Measurements from ENCODE around the gene SERAC1.
"Not testable (repeated sequence)": the region's sequence is repeated elsewhere in the genome, so short reads cannot be mapped to it uniquely, and the experiment has no call there.

Gene SERAC1

DNA sequence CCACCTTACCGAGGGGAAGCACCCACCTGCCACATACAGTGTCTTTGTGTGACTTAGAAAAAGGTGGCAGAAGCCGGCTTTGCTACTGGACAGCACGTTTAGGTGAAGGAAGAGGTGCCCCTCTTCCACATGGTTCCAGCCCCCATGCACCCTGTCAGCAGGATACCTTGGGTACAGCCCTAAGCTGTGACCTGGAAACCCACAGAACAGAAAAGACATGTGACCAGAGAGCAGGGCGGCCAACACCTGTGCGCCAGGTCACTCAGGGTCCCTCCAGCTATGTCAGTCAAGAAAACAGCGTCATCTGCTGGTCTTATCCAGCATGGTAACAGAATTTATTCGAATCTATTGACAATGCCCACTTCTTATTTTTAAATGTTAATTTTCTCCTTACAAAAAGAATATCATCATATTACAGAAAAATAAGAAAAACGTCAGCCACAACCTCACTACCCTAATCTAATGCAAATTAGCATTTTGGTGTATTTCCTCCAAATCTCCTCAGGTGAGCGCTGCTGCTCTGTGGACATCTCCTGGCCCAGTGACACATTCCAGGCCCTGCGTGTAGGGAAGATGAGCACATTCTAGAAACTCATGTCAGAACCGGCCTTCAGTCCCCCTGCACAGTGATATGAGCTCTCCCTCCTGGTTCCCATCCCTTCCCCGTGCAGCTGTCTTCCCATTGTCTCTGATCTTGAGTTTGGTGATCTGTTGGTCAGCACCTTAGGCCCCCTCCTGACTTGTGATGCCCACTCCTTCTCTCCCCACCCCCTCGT, 37.3 kb upstream of the SERAC1 start:
- no peak for TF ChIP-seq FOXP2 (optimal IDR thresholded peaks at IDR 0.05; ENCODE audit: control extremely low read depth, extremely low read length, insufficient read depth)
- no peak for TF ChIP-seq POLR2AphosphoS5 (IDR thresholded peaks at IDR 0.05; ENCODE audit: borderline replicate concordance, low read depth, low read length)
- no peak for TF ChIP-seq EZH2 (IDR thresholded peaks at IDR 0.05)
- H3K27ac ChIP-seq, result no peak overlapping the region
- H3K9ac ChIP-seq (ENCODE audit: insufficient read length), result no peak overlapping the region
- no peak for DNase-seq (ENCODE audit: low read depth, low spot score)
- no peaks in the 10 kb centered on the region for H3K9me3 ChIP-seq (ENCODE audit: low read depth, low read length)
- no peak overlapping the region for H3K4me3 ChIP-seq
- H3K36me3 ChIP-seq (ENCODE audit: insufficient read depth, low read length), result no peaks in the 10 kb centered on the region

- H3K4me3 ChIP-seq, result no peak overlapping the region
These were observed 30.4 kb upstream of the SERAC1 start for GRCh38 chr6:158198461-158198860.

GRCh38 chr6:158194487-158195280, 26.6 kb upstream of the SERAC1 start:
- H3K36me3 ChIP-seq (ENCODE audit: insufficient read depth, low read length), result peaks cover 24% of the 10 kb centered on the region
- TF ChIP-seq EZH2 (IDR thresholded peaks at IDR 0.05) (no peak), POLR2AphosphoS5 (IDR thresholded peaks at IDR 0.05; ENCODE audit: borderline replicate concordance, low read depth, low read length) (no peak), FOXP2 (optimal IDR thresholded peaks at IDR 0.05; ENCODE audit: control extremely low read depth, extremely low read length, insufficient read depth) (no peak)
- no peak overlapping the region for H3K9ac ChIP-seq (ENCODE audit: insufficient read length)
- H3K9me3 ChIP-seq (ENCODE audit: low read depth, low read length), result no peaks in the 10 kb centered on the region
- H3K4me3 ChIP-seq, result no peak overlapping the region
- no peak for DNase-seq (ENCODE audit: low read depth, low spot score)
- no peak overlapping the region for H3K27ac ChIP-seq

More at GRCh38 chr6:158198461-158198860, 30.4 kb upstream of the SERAC1 start:
- H3K9ac ChIP-seq (ENCODE audit: insufficient read length), result no peak overlapping the region
- H3K9me3 ChIP-seq (ENCODE audit: low read depth, low read length), result no peaks in the 10 kb centered on the region
- H3K27ac ChIP-seq, result no peak overlapping the region
- no peak for DNase-seq (ENCODE audit: low read depth, low spot score)
- TF ChIP-seq EZH2 (IDR thresholded peaks at IDR 0.05), result no peak
- no peak for TF ChIP-seq FOXP2 (optimal IDR thresholded peaks at IDR 0.05; ENCODE audit: control extremely low read depth, extremely low read length, insufficient read depth)
- TF ChIP-seq POLR2AphosphoS5 (IDR thresholded peaks at IDR 0.05; ENCODE audit: borderline replicate concordance, low read depth, low read length), result no peak
- H3K36me3 ChIP-seq (ENCODE audit: insufficient read depth, low read length), result peaks cover under 1% of the 10 kb centered on the region; the same call in 1 of the 2 replicates

DNA sequence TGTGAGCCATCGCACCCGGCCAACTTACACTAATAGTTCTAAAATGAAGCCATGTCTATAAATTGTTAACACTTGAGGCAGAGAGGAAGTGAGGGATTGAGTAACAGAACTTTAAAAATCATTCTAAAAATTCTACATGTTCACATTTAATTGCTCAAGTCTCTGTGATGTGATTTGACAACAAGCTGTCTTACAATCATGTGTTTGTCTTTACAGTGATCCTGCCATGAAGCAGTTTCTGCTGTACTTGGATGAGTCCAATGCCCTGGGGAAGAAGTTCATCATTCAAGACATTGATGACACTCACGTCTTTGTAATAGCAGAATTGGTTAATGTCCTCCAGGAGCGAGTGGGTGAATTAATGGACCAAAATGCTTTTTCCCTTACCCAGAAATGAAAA, 23.7 kb upstream of the SERAC1 start:
- no peak overlapping the region for H3K27ac ChIP-seq
- H3K9ac ChIP-seq (ENCODE audit: insufficient read length), result no peak overlapping the region
- H3K4me3 ChIP-seq, result no peak overlapping the region
- no peak for TF ChIP-seq POLR2AphosphoS5 (IDR thresholded peaks at IDR 0.05; ENCODE audit: borderline replicate concordance, low read depth, low read length)
- no peak for TF ChIP-seq EZH2 (IDR thresholded peaks at IDR 0.05)
- no peak for DNase-seq (ENCODE audit: low read depth, low spot score)
- no peaks in the 10 kb centered on the region for H3K9me3 ChIP-seq (ENCODE audit: low read depth, low read length)
- H3K36me3 ChIP-seq (ENCODE audit: insufficient read depth, low read length), result peaks cover 31% of the 10 kb centered on the region

DNA sequence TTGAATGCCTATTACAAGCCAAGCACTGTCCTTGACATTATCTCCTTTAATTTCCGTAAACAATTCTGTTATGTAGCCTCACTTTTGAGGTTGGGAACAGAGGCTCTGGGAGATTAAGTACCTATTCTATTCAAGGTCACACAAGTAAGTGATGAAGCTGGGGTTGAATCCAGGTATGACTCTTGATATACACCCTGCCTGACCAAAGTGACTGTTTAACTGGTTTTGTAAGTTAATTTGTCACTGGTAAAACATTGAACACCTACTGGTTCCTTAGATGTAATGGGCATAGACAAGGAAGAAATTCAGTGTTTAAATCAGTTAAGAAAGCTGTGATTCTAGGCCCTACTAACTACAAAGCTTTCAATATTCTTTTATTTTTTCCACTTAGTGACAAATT, 23.0 kb upstream of the SERAC1 start:
- TF ChIP-seq EZH2 (IDR thresholded peaks at IDR 0.05) (no peak), POLR2AphosphoS5 (IDR thresholded peaks at IDR 0.05; ENCODE audit: borderline replicate concordance, low read depth, low read length) (no peak), FOXP2 (optimal IDR thresholded peaks at IDR 0.05; ENCODE audit: control extremely low read depth, extremely low read length, insufficient read depth) (no peak)
- no peak overlapping the region for H3K9ac ChIP-seq (ENCODE audit: insufficient read length)
- no peak overlapping the region for H3K4me3 ChIP-seq
- no peaks in the 10 kb centered on the region for H3K9me3 ChIP-seq (ENCODE audit: low read depth, low read length)
- no peak for DNase-seq (ENCODE audit: low read depth, low spot score)
- peaks cover 33% of the 10 kb centered on the region for H3K36me3 ChIP-seq (ENCODE audit: insufficient read depth, low read length)
- no peak overlapping the region for H3K27ac ChIP-seq

DNA sequence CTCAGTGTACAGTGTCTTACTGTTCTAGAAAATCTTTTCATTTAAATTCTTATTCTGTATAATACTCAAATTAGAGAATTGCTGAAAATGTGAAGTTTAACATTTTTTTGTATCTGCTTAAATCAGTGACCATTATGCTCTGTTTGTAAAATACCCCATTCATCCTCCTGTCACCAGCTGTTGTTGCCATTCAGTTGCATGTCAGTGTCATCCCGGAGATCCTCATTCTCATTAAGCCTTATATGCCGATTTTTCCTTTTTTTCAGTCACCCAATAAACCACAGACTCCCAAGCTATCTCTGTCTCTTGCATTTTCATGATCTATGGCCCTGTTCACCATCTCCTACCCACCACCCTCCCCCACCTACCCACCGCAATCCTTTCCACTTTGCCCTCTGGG, 20.5 kb upstream of the SERAC1 start:
- DNase-seq (ENCODE audit: low read depth, low spot score), result no peak
- TF ChIP-seq POLR2AphosphoS5 (IDR thresholded peaks at IDR 0.05; ENCODE audit: borderline replicate concordance, low read depth, low read length) (no peak), EZH2 (IDR thresholded peaks at IDR 0.05) (no peak), FOXP2 (optimal IDR thresholded peaks at IDR 0.05; ENCODE audit: control extremely low read depth, extremely low read length, insufficient read depth) (no peak)
- Histone ChIP-seq H3K4me3 (no peak overlapping the region), H3K27ac (no peak overlapping the region), H3K9ac (ENCODE audit: insufficient read length) (no peak overlapping the region), H3K36me3 (ENCODE audit: insufficient read depth, low read length) (peaks cover 39% of the 10 kb centered on the region), H3K9me3 (ENCODE audit: low read depth, low read length) (no peaks in the 10 kb centered on the region)

DNA sequence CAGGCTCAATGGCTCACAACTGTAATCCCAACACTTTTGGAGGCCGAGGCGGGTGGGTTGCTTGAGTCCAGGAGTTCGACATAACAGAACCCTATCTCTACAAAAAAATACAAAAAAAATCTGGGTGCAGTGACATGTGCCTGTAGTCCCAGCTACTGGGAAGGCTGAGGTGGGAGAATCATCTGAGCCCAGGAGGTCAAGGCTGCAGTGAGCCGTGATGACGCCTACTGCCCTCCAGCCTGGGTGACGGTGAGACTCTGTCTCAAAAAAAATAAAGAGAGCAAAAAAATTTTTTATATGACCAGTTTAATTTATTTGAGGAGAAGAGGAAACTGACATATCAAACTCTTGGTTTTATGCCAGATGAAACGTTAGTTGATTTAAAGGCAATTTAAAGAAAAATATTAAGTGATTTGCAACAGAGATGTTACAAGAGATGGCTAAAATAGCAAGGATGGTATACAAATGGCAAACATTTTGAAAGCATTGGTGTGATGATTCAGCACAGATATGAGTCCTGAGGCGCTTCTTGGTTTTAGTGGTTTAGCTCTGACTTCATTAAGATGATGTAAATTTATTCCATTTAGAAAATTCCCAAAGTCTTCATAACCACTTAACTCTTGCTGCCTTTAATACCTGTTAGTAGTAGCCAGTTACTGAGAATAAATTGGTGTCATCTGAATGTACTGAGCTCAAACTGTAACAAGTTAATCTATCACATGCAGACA, 17.8 kb upstream of the SERAC1 start:
- peak overlapping the region; percentile 85 for H3K27ac ChIP-seq
- H3K9ac ChIP-seq (ENCODE audit: insufficient read length), result no peak overlapping the region
- H3K4me3 ChIP-seq, result peak overlapping the region; percentile 11; the same call in 1 of the 2 replicates
- H3K9me3 ChIP-seq (ENCODE audit: low read depth, low read length), result no peaks in the 10 kb centered on the region
- TF ChIP-seq EZH2 (IDR thresholded peaks at IDR 0.05) (no peak), POLR2AphosphoS5 (IDR thresholded peaks at IDR 0.05; ENCODE audit: borderline replicate concordance, low read depth, low read length) (peak; percentile 48; the same call in 1 of the 2 replicates)
- peak; percentile 89 for DNase-seq (ENCODE audit: low read depth, low spot score)
- H3K36me3 ChIP-seq (ENCODE audit: insufficient read depth, low read length), result peaks cover 17% of the 10 kb centered on the region

DNA sequence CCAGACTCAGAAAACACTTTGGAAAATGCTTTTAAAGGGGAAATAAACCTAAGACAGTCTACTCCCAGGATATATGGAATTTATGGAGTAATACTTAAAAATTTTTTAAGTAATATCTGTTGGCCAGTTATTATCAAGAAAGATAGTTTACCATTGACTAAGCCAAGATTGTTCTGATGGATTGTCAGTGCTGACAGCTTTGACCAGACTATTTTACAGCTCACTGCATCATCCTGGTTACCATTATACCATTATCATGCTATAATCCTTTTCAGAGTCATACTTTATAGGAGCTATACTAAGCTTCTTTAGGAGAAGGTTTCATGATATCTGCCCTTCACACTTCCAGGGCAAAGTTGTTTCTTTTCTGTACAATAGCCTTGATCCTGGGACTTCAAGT, 16.5 kb upstream of the SERAC1 start:
- Histone ChIP-seq H3K27ac (no peak overlapping the region), H3K9ac (ENCODE audit: insufficient read length) (no peak overlapping the region), H3K4me3 (no peak overlapping the region), H3K9me3 (ENCODE audit: low read depth, low read length) (no peaks in the 10 kb centered on the region), H3K36me3 (ENCODE audit: insufficient read depth, low read length) (peaks cover 15% of the 10 kb centered on the region)
- no peak for DNase-seq (ENCODE audit: low read depth, low spot score)
- no peak for TF ChIP-seq FOXP2 (optimal IDR thresholded peaks at IDR 0.05; ENCODE audit: control extremely low read depth, extremely low read length, insufficient read depth)
- no peak for TF ChIP-seq EZH2 (IDR thresholded peaks at IDR 0.05)
- TF ChIP-seq POLR2AphosphoS5 (IDR thresholded peaks at IDR 0.05; ENCODE audit: borderline replicate concordance, low read depth, low read length), result no peak

DNA sequence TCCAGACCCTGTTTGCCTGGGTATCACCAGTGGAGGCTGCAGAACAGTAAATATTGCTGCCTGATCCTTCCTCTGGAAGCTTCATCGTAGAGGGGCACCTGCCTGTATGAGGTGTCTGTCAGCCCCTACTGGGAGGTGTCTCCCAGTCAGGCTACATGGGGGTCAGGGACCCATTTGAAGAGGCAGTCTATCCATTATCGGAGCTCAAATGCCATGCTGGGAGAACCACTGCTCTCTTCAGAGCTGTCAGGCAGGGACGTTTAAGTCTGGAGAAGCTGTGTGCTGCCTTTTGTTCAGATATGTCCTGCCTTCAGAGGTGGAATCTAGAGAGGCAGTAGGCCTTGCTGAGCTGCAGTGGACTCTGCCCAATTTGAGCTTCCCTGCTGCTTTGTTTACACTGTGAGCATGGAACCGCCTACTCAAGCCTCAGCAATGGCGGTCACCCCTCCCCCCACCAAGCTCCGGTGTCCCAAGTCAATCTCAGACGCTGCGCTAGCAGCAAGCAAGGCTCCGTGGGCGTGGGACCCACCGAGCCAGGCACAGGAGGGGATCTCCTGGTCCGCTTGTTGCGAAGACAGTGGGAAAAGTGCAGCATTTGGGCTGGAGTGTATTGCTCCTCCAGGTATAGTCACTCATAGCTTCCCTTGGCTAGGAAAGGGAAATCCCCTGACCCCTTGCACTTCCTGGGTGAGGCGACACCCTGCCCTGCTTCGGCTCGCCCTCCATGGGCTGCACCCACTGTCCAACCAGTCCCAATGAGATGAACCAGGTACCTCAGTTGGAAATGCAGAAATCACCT, 15.3 kb upstream of the SERAC1 start:
- not testable (repeated sequence) for H3K9me3 ChIP-seq (ENCODE audit: low read depth, low read length); H3K27ac ChIP-seq; H3K4me3 ChIP-seq; DNase-seq (ENCODE audit: low read depth, low spot score); H3K9ac ChIP-seq (ENCODE audit: insufficient read length)
- peaks cover 15% of the 10 kb centered on the region for H3K36me3 ChIP-seq (ENCODE audit: insufficient read depth, low read length)

GRCh38 chr6:158177712-158178111, 9.7 kb upstream of the SERAC1 start:
- peaks cover 11% of the 10 kb centered on the region for H3K36me3 ChIP-seq (ENCODE audit: insufficient read depth, low read length)
- not testable (repeated sequence) for H3K4me3 ChIP-seq; DNase-seq (ENCODE audit: low read depth, low spot score); H3K27ac ChIP-seq; H3K9ac ChIP-seq (ENCODE audit: insufficient read length); H3K9me3 ChIP-seq (ENCODE audit: low read depth, low read length)
